ENCODE data around the gene CTPS2.
A peak's percentile ranks its signal among the peaks of the same experiment; 100 is the strongest.

CTPS2 gene

GRCh38 chrX:16714504-16714903 is 2.0 kb upstream of the CTPS2 start:
- no peak for DNase-seq (ENCODE audit: low spot score)

- peak; percentile 55 for DNase-seq (ENCODE audit: low spot score)
Measured at GRCh38 chrX:16711893-16712547, 449 bp downstream of the CTPS2 start.

DNA sequence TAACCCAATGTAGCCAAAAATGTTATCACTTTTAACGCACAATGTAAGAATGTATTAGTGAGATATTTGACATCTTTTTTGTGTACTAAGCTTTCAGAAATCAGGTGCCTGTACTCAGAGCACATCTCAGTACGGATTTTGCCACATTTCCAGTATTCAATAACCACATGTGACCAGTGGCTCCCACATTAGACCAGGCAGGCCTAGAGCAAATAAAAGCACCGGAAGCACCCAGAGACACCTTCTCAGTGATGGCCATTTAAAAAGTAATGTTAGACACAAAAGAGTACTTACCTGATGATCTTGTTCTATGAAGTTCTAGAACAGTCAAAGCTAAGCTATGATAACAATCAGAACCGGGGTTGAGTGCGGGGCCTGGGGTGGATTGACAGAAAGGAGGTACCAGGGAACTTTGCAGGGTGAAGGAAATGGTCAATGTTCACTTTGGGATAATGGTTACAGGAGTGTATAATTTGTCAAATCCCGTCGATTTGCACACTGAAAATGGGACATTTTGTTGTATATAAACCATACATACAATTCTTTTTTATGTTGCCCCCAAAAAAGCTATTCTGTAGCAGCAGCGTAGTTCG is 1.2 kb downstream of the CTPS2 start:
- no peak for DNase-seq (ENCODE audit: low spot score)

DNA sequence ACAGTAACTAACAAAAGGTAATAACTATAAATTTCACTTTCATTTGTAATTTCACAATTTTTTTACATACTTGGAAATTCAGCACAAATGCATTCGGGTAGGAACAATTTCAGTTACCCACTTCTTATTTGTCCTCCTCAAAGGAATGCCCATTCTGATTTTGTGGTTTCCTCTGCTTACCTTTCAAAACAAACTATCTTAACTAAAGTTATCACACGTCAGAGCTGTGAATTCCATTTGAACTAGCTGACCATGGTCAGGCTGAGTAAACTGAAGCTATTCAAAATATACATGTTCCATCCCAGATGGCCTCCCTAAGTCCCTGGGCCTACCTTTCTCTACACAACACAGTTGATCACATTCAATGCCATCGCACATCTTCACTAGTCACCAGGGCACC is 4.5 kb downstream of the CTPS2 start:
- DNase-seq (ENCODE audit: low spot score), result no peak

DNA sequence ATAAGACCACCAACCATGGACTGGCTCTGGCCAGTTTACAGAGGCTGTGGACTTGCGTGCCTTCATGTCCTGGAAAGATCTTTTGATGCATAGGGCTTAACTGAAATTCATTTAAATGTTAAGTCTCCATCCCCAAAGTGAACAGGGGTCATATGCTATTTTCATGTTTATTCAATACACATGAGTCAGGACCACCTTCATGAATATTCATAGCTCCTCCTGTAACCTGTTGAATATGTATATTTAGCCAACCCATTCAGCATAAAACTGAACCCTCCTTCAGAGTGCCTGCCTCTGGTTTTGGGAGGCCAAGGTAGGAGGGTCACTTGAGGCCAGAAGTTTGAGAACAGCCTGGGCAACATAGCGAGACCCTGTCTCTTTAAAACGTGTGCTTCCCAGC is 7.1 kb downstream of the CTPS2 start:
- DNase-seq (ENCODE audit: low spot score), result no peak

DNA sequence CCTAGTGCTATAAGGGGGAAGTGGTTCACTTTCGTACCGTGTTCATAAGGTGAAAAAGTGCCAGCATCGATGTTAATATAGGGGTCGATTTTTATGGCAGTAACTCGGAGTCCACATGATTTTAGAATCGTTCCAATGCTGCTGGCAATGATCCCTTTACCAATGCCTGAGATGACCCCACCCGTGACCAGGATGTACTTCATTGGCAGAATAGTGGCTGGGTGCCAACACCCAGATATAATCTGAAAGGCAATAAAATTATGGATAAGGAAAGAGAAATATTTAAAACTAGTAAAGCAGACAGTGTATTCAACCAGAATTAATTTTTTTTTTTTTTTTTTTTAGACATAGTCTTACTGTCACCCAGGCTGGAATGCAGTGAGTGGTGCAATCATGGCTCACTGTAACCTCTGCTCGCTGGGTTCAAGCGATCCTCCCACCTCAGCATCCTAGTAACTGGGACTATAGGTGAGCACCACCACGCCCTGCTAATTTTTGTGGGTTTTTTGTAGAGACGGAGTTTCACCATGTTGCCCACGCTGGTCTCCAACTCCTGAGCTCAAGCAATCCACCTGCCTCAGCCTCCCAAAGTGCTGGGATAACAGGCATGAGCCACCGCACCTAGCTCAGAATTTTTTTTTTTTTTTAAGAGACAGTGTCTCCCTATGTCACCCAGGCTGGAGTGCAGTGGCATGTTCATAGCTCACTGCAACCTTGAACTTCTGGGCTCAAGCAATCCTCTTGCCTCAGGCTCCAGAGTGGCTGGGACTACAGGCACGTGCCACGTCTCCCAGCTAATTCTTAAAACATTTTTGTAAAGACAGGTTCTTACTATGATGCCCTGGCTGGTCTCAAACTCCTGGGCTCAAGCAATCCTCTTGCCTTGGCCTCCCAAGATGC is 9.5 kb downstream of the CTPS2 start:
- DNase-seq (ENCODE audit: low spot score), result no peak

DNA sequence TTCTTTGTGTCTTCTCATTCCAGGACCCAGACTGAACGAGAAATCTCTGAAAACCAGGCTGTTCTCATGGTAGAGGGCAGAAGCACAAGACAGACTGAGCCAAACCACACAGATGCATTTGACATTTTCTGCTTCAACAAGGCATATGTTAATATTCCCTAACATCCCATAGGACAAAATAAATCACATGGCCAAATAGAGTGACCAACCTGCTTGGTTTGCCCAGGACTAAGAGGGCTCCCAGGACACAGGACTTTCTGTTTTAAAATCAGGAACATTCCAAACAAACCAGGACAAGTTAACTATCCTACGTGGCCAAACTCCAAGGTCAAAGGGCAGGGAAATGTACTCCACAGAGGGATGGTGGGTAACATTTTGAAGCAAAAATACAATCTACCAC is 11.7 kb downstream of the CTPS2 start:
- no peak for DNase-seq (ENCODE audit: low spot score)

- DNase-seq (ENCODE audit: low spot score), result no peak
Measured at GRCh38 chrX:16699389-16699788, 13.1 kb downstream of the CTPS2 start.

- DNase-seq (ENCODE audit: low spot score), result no peak
Measured at GRCh38 chrX:16696956-16697355, 15.5 kb downstream of the CTPS2 start.

GRCh38 chrX:16695079-16695676 is 17.3 kb downstream of the CTPS2 start:
- peak; percentile 55 for DNase-seq (ENCODE audit: low spot score)

GRCh38 chrX:16687514-16687913 is 25.0 kb downstream of the CTPS2 start:
- no peak for DNase-seq (ENCODE audit: low spot score)

GRCh38 chrX:16683007-16683664 is 29.3 kb downstream of the CTPS2 start:
- no peak for DNase-seq (ENCODE audit: low spot score)

- DNase-seq (ENCODE audit: low spot score), result no peak
Measured at GRCh38 chrX:16678689-16679088, 33.8 kb downstream of the CTPS2 start.

DNA sequence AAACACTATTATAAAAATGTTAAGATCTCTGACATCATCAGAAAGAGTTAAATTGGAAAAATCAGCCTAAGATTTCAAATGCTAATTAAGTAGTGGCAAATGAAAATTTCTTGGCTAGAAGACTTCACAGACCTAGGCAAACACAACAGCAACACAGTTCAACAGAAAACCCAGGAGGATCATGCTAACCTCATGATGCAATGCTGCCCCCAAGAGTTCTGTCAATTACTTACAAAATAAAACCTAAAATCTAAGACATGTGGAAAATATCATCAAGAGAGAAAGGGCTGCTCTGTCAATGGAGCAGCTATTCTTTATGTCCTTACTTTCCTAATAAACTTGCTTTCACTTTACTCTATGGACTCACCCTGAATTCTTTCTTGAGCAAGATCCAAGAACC is 41.5 kb downstream of the CTPS2 start:
- DNase-seq (ENCODE audit: low spot score), result peak; percentile 57

DNA sequence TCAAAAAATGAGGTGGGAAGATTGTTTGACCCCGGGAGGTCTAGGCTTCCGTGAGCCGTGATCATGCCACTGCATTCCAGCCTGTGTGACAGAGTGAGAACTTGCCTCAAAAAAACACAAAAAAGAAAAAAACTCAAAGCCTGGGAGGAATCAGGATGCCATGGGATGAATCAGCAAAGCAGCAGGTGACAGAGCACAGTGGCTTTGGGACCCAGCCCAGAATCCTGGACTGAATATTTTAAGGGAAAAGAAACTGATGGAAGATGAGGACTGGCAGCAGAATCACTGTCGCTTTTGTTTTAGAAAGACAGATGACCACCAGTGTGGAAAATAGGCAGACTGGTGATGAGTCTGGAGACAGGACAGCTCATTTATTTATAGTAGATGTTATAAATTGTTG is 45.9 kb downstream of the CTPS2 start:
- peak; percentile 55 for DNase-seq (ENCODE audit: low spot score)

DNA sequence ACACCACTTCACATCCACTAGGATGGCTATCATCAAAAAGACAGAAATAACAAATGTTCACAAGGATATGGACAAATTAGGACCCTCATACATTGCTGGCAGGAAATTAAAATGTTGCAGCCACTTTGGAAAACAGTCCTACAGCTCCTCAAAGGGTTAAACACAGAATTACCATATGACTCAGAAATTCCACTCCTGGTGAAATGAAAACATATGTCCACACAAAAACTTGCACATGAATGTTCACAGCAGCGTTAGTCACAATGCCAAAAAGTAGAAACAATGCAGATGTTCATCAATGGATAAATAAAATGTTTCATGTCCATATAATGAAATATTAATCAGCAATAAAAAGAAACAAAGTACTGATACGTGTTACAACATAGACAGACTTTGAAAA is 47.4 kb downstream of the CTPS2 start:
- DNase-seq (ENCODE audit: low spot score), result no peak

GRCh38 chrX:16664626-16665025 is 47.8 kb downstream of the CTPS2 start:
- DNase-seq (ENCODE audit: low spot score), result no peak

DNA sequence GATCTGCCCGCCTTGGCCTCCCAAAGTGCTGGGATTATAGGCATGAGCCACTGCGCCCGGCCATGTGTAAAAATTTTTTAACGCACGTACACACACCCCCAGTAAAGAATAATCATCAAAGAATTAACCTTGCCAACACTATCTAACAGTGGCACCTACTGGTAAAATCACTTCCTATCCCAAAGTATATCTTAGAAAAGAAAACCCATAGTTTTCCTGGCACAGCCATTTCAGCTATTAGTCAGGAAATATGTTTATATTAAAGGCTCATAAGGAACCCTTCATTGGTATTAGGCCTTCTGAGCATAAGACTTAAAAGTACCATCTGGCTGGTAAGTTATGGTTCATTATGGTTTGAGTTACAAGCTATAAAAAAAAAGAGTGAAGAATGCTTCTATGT is 48.4 kb downstream of the CTPS2 start:
- DNase-seq (ENCODE audit: low spot score), result no peak

DNA sequence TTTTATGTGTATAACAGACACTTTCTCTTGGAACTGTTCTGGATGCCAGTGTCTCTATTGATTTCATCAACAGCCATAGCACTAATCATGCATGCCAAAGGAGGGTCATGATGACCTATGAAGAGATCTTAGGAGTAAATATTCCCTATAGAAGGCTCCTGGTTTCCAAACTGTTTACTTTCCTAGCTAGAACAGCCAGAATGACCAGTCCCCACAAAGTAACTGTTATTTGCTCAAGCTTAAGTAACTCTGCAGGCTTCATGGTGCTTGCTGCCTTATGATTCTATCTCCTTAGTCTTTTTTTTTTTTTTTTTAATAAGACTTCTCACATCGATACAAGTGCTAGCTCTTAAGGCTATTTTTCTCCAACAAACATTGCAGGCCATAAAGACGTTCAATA is 50.1 kb downstream of the CTPS2 start:
- no peak for DNase-seq (ENCODE audit: low spot score)

DNA sequence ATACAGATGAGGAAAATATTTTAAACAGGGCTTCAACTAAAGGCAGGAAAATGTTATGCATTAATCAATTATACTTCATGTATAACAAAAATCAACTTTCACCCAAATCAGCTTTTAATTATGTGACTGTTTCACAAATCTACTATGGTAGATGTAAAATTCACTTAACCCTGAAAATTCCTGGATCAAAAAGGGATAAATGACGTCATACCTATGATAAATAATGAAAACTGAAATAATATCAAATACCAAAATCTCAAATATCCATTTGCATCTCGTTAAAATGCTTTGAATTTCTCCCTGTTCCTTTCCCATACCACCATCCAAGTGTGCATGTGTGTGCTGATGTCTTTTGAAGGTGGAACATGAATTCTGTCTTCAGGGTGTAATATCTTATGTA is 51.0 kb downstream of the CTPS2 start:
- DNase-seq (ENCODE audit: low spot score), result no peak

DNA sequence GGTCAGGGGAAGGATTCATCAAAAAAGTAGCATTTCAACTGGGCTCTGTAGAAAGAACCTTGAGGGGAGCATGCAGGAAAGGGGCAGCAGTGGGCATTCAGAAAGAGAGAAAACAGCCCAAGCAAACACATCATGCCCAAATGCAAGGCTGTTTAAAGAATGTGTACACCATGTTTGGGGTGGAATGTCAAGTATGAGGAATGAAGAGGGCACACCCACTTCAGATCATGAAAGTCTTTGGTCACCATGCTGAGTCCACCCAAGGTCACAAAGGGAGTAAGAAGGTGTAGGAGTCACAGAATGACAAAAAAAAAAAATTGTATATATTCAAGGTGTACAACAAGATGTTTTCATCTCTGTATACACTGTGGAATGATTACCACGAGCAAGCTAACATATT is 53.1 kb downstream of the CTPS2 start:
- peak; percentile 17 for DNase-seq (ENCODE audit: low spot score)

GRCh38 chrX:16658284-16658683 is 54.2 kb downstream of the CTPS2 start:
- peak; percentile 24 for DNase-seq (ENCODE audit: low spot score)
